Heart right ventricle (tissue), 16 donors: Measurements from ENCODE around the gene MINAR1. TPM values are rescaled to one million over a fixed set of nuclear protein-coding genes. Genes with fewer than 3 reads are reported as not detected.

ENCODE experiments used
- ATAC-seq, 8 donors: fragments of 200-7000 bp; cut with Tn5 transposase; one replicate each; pipeline ENCODE4 v1.9.1; 2020; ENCODE audit warnings: mild to moderate bottlenecking in 8 of 8, moderate library complexity in 8 of 8, moderate number of reproducible peaks in 1 of 8
- DNase-seq, 2 donors: peaks; one replicate each; pipeline ENCODE4 v3.0.0-alpha.2; 2020
- H3K27ac ChIP-seq, 10 donors: fragments of 200-600 bp; sonication (generic) in 2 of 10; one replicate each; pipeline versions ENCODE4 v1.5.0 to v1.8.0; 2020 to 2022; ENCODE audit warnings: mild to moderate bottlenecking in 3 of 10
- H3K27me3 ChIP-seq, 7 donors: fragments of 200-600 bp; one replicate each; pipeline ENCODE4 v1.8.0; 2021 to 2022; ENCODE audit warnings: mild to moderate bottlenecking in 2 of 7
- H3K36me3 ChIP-seq, 9 donors: fragments of 200-600 bp; sonication (generic) in 1 of 9; one replicate each; pipeline versions ENCODE4 v1.5.0 to v1.8.0; 2020 to 2022; ENCODE audit warnings: mild to moderate bottlenecking in 2 of 9
- H3K4me1 ChIP-seq, 9 donors: fragments of 200-600 bp; sonication (generic) in 1 of 9; one replicate each; pipeline versions ENCODE4 v1.5.0 to v1.8.0; 2020 to 2022; ENCODE audit warnings: mild to moderate bottlenecking in 4 of 9
- H3K4me3 ChIP-seq, 10 donors: fragments of 200-600 bp; sonication (generic) in 2 of 10; one replicate each; pipeline versions ENCODE4 v1.5.0 to v1.8.0; 2020 to 2022; ENCODE audit warnings: mild to moderate bottlenecking in 7 of 10, moderate library complexity in 2 of 10
- H3K9me3 ChIP-seq, 11 donors: fragments of 200-600 bp in 10 of 11; sonication (generic) in 2 of 11; one replicate each; pipeline versions ENCODE4 v1.5.0 to v1.8.0; 2013 to 2022; ENCODE audit warnings: mild to moderate bottlenecking in 2 of 11, control low read depth in 1 of 11, moderate library complexity in 1 of 11
- CTCF ChIP-seq, 9 donors: fragments of 200-600 bp; sonication (generic) in 2 of 9; IDR thresholded peaks; one replicate each; pipeline versions ENCODE4 v1.5.0 to v1.8.0; 2021 to 2022; ENCODE audit warnings: antibody characterized with exemption in 9 of 9, mild to moderate bottlenecking in 5 of 9, moderate library complexity in 1 of 9
- WGBS, 2 donors: extraction: QIAGEN DNeasy Blood & Tissue Kit; methylation state at CpG; one replicate each; pipeline ENCODE4 v1.1.7; 2013; ENCODE audit warnings: inconsistent platforms in 1 of 2; 5-methylcytosine and 5-hydroxymethylcytosine counted together
- intact Hi-C, 10 donors: fragments of 100-400 bp; cut with DNase I; formaldehyde crosslinking; loops; one replicate each; pipeline versions ENCODE4 v1.11.1 to v1.14.2; 2022
- polyA plus RNA-seq, 2 donors: library from polyadenylated mRNA; stranded (reverse); fragments of 200-250 nt; gene quantifications; one replicate each; pipeline ENCODE4 v1.2.3, GENCODE V29; 2013
- total RNA-seq, 10 donors: library from RNA; stranded (reverse); fragmentation: NEBNext Ultra II Directional in 3 of 10; extraction: Animal tissue kit (Norgen Biotek cat#: 25700) in 3 of 10; gene quantifications; one replicate each; pipeline versions ENCODE4 v1.2.1 to v1.2.4, GENCODE V29; 2021 to 2023
- donor health status: Arrhythmogenic right ventricular cardiomyopathy.
- donor health status: ischemic (EF 13 %, LVEDD 7.1; RV severe dilation, severe dysfunction).
- donor health status: healthy with polysubstance abuse.
- donor health status: DM: no; HTN: yes; CAD: no.
- donor health status: DM: no; HTN: no; CAD: no.
- donor health status: ischemic (EF 25% LVEDD 6.9; RV normal size, moderate dysfunction).
- donor health status: ischemic (EF 25% LVEDD 5.7; RV mildly dilated, moderate dysfunction).
- donor health status: healthy.
- donor health status: DM: yes; HTN: yes; CAD: no.
- donor health status: Ischemic cardiomyopathy.
- donor health status: ischemic (EF 35%, LVEDD 5.7; RV mildly dilated, moderate dysfunction).
- donor health status: nonischemic (EF 11% LVEDD 7.7; RV severe dilation, severe dysfunction).
- donor health status: DM: yes; HTN: yes; CAD: no.
- donor health status: PGD.
- donor health status: ischemic (EF 29% LVEDD 5.4; RV normal size, mild dysfunction).
- donor health status: nonischemic (EF 23%, LVEDD 6.1; RV moderate dilation, normal function).

Gene MINAR1
- total and polyA plus RNA-seq, 12 donors, result under 0.01 to 0.28 (median 0.06) TPM

GRCh38 chr15:79403501-79403900 lies 28.6 kb upstream of the MINAR1 start:
- Histone ChIP-seq H3K36me3 (no peaks in the 10 kb centered on the region), H3K4me3 (no peak overlapping the region), H3K27me3 (peaks cover 0 to 25% (median 8%) of the 10 kb centered on the region in 7 donors), H3K4me1 (no peaks in the 10 kb centered on the region), H3K9me3 (no peaks in the 10 kb centered on the region), H3K27ac (no peak overlapping the region)
- DNase-seq (no peak), ATAC-seq (no peak)
- WGBS, 2 donors, result 90 to 91% methylated on average over 4 of the region's 4 CpGs
- TF ChIP-seq CTCF (IDR thresholded peaks at IDR 0.05), result no peak
- intact Hi-C loops, result no loop called here

GRCh38 chr15:79406210-79406609 lies 25.9 kb upstream of the MINAR1 start:
- Histone ChIP-seq H3K27ac (no peak overlapping the region), H3K27me3 (peaks cover 0 to 25% (median 9%) of the 10 kb centered on the region in 7 donors), H3K36me3 (no peaks in the 10 kb centered on the region), H3K4me1 (no peaks in the 10 kb centered on the region), H3K4me3 (no peak overlapping the region), H3K9me3 (no peaks in the 10 kb centered on the region)
- ATAC-seq, result no peak
- no peak for DNase-seq
- no peak for TF ChIP-seq CTCF (IDR thresholded peaks at IDR 0.05)
- WGBS, 2 donors, result 65 to 77% methylated on average over 3 of the region's 3 CpGs
- intact Hi-C loops, result no loop called here

GRCh38 chr15:79408041-79408440 lies 24.1 kb upstream of the MINAR1 start:
- ATAC-seq, result no peak
- no peaks in the 10 kb centered on the region for H3K9me3 ChIP-seq
- no peak overlapping the region for H3K4me3 ChIP-seq
- WGBS, 2 donors, result 61 to 63% methylated on average over 5 of the region's 5 CpGs
- DNase-seq, result no peak
- intact Hi-C loops, result no loop called here
- no peak overlapping the region for H3K27ac ChIP-seq
- TF ChIP-seq CTCF (IDR thresholded peaks at IDR 0.05), result no peak
- H3K36me3 ChIP-seq, result no peaks in the 10 kb centered on the region
- no peaks in the 10 kb centered on the region for H3K4me1 ChIP-seq
- H3K27me3 ChIP-seq, result peaks cover 0 to 20% (median 8%) of the 10 kb centered on the region in 7 donors

- no peak overlapping the region for H3K27ac ChIP-seq
- ATAC-seq (no peak), DNase-seq (no peak)
- intact Hi-C loops, result no loop called here
- no peak for TF ChIP-seq CTCF (IDR thresholded peaks at IDR 0.05)
- H3K4me3 ChIP-seq, result no peak overlapping the region
- no peaks in the 10 kb centered on the region for H3K4me1 ChIP-seq
- 85 to 90% methylated on average over 2 of the region's 2 CpGs for WGBS, 2 donors
- peaks cover 0 to 18% (median 8%) of the 10 kb centered on the region in 7 donors for H3K27me3 ChIP-seq
- H3K9me3 ChIP-seq, result no peaks in the 10 kb centered on the region
- H3K36me3 ChIP-seq, result no peaks in the 10 kb centered on the region
These were observed 21.9 kb upstream of the MINAR1 start for GRCh38 chr15:79410237-79410636.
